NCI-H526 (cell line): ENCODE measurements around the gene VSX1.
A peak's percentile ranks its signal among the peaks of the same experiment; 100 is the strongest.

Experiments used
- DNase-seq, 2 experiments: peaks; one replicate each; lab custom pipeline; 2025; lab: John Stamatoyannopoulos, UW

VSX1 gene

GRCh38 chr20:25065625-25066338, 16.2 kb downstream of the VSX1 start:
- peak; percentile 59 to 88 for DNase-seq

- DNase-seq = no peak
Observed at GRCh38 chr20:25065072-25065624, 16.8 kb downstream of the VSX1 start.

DNA sequence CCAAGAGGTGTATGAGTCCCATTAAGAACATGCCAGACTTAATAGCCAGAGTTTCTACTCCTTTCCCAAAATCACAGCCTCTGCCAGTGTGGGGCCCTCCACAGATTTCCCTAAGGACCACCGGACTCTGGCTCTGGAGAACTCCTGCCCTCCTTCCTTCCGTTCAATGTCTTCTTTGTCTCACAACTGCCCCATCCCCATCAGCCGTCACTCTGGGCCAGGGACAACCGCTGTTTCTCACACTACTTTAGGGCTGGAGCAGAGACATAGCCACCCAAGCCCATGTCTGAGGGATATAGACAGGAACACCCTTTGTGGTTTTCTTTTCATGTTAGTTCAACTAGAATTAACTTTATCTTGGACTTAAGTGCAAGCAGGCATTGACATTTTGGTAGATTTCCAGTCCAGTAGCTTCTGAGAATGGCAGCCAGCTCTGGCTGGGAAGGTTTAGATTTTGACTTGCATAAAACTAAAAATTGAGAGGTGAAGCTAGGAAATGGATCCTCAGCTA, 17.3 kb downstream of the VSX1 start:
- DNase-seq = no peak

DNA sequence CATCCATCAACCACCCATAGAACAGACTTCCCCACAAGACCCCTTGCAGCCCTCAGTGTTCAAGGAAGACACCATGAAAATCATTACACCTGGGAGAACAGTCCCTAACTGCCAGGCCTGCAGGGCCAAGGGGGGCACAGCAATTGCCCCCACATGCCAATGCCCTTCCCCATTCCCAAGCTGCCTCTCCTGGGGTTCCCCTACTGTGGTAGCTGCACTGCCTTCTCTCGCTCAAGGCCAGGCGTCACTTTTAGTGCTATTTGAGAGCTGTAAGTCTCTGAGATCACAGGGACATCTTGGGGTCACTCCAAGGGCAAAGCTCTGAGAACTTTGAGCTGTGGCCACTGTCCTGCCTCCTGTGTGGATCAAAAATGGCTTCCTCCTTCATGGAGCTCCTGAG, 18.0 kb downstream of the VSX1 start:
- DNase-seq = no peak

DNA sequence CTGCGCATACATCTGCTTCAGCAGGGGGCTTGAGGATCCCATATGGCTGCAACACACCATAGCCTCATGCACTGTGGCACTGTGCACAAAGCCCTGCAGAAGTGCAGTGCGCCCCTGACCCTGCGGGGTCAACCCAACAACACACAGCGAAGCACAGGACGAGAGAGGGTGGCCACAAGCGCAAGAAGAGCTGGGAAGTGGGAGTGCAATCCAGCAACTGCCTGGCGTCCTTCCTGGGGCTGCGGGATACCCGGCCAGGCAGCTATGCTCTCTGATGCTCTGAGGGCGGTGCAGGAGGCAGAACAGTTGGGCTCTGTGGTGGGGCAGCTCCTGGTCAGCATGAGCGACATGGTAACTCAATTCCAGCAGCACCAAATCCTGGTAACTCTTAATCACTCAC, 18.4 kb downstream of the VSX1 start:
- no peak for DNase-seq

DNA sequence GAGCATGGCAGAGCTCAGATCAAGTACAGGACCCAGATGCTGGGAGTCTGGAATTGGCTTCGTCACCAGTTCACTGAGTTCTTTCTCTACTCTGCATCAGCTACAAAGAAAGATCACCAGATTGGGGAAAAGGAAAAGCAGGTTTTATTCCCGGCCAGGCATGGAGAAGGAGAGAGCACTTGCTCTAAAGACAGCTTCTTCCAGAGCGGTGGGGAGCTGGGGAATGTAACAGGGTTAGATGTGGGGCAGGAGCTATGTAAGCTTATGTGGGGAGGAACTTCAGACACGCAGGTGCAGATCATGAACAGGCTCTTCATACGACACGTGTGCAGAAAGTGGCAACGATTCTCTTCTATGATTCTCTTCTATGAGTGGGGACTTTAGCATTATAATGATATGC, 19.1 kb downstream of the VSX1 start:
- no peak for DNase-seq

- DNase-seq = no peak
Observed at GRCh38 chr20:25061821-25062530, 20.0 kb downstream of the VSX1 start.

GRCh38 chr20:25061103-25061799, 20.7 kb downstream of the VSX1 start:
- DNase-seq = no peak

GRCh38 chr20:25059866-25060465, 22.0 kb downstream of the VSX1 start:
- DNase-seq = no peak

DNA sequence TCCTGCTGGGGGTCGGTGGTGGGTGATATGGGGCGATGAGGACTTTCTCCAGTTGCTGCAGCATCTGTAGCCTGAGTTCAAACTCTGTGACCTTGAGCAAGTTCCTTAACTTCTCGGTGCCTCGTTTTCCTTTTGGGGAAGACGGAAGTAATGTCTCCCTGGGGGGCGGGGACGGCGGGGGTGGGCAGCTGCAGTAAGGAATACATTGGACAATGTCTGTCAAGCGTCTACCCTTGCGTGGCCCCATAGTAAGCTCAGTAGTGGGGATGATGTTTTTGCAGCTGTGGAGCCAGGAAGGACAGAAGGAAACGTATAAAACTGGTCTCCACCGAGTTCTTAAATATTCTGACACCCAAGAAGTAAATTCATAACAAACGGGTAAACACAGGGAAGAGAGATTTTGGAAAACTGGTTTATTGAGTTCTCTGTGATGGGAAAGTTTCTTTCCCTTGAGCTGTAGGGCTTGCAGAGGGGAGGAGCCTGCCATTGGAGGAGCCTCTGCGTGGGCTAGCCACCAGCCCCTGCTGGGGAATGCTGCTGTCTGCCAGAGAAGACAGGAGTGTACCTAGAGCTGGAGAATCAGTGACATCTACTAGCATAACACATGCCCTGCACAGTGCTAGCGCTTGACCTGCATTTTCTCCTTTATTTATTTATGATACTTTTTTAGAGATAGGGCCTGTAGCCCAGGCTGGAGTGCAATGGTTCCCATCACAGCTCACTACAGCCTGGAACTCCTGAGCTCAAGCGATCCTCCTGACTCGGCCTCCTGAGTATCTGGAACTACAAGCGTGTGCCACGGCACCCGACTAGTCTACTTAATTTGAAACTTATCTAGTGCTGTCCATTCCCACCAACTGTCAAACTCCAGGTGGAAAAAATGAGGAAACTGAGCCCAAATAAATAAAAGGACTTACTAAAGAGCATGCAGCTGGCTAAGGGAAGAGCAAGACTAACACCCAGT, 22.8 kb downstream of the VSX1 start:
- DNase-seq = peak in 1 of 2 experiments; percentile 52

GRCh38 chr20:25058051-25058846, 23.7 kb downstream of the VSX1 start, which contains the start of gene ACSS1:
ACSS1 (minus strand) TSS chr20:25058139; CDS start chr20:25058102, 37 bp downstream.
- peak; percentile 46 to 87 for DNase-seq

GRCh38 chr20:25057234-25058050, 24.5 kb downstream of the VSX1 start:
- DNase-seq = peak; percentile 24 to 87

GRCh38 chr20:25056690-25057233, 25.2 kb downstream of the VSX1 start:
- no peak for DNase-seq

GRCh38 chr20:25055711-25056495, 26.0 kb downstream of the VSX1 start:
- DNase-seq = no peak

DNA sequence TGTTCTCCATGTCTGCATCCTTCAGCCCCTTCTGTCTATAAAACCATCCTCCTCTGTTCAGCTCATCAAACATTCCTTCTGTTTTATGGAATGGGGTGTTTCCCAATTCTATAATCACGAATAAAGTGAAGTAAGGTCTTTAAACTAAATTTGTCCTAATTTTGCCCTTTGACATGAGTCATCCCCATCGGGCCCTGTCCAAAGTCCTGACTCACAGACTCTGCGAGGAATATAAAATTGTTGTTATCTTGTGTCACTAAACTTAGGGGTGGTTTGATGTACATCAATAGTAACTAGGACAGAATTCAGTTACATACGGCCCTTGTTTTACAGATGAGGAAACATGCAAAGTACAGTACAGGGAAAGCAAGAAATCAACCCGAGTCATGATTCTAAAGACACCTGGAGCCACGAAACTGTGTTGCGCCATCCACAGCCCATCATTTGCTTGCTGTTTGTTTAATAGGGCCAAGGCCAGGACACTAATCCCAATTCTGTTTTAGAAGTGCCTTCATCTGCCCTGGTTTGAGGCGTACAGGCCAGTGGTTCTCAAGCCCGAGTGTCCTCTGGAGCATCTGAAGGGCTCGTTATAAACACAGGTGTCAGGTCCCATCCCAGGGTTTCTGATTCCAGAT, 26.8 kb downstream of the VSX1 start:
- DNase-seq = peak in 1 of 2 experiments; percentile 54

- no peak for DNase-seq
Observed at GRCh38 chr20:25054096-25054820, 27.7 kb downstream of the VSX1 start.
